ENCODE results near the gene SLCO6A1. TPM values are rescaled to one million over a fixed set of nuclear protein-coding genes. Genes with fewer than 3 reads are reported as not detected.

Gene SLCO6A1
- total and polyA plus RNA-seq, 2 experiments from 2014 or later: 0.34 to 3.1 TPM

- no peak for TF ChIP-seq CTCF (conservative IDR thresholded peaks at IDR 0.05; ENCODE audit: low read depth in 2 of 2)
- TF ChIP-seq STAT1 (IDR thresholded peaks at IDR 0.05; ENCODE audit: unreplicated experiment): no peak
- TF ChIP-seq EZH2 (IDR thresholded peaks at IDR 0.05; ENCODE audit: low read depth, unreplicated experiment): no peak
- no peak for TF ChIP-seq EZH2phosphoT487 (IDR thresholded peaks at IDR 0.05; ENCODE audit: unreplicated experiment)
Measured at GRCh38 chr5:102539562-102539961, 40.8 kb upstream of the SLCO6A1 start (continued).

DNA sequence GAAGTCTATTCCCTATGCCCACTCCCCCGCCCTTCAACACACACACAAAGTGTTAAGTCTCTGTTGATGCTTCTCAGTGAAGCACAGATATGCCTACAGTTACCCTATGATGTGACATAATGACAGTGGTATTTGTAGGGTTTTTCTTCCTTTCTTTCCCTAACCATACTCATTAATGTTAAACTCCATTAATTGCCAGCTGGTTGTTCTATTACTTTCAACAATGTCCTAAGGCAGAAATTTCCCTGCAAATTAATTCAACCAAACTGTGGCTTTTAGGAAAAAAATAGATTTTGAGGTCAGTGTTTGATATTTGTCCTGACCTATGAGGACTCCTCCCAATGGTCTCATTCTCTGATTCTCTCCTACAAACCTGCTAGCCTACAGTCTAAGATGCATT is 38.2 kb upstream of the SLCO6A1 start:
- TF ChIP-seq CTCF (conservative IDR thresholded peaks at IDR 0.05; ENCODE audit: low read depth in 2 of 2) (no peak), EZH2 (IDR thresholded peaks at IDR 0.05; ENCODE audit: low read depth, unreplicated experiment) (no peak)
- no peaks in the 10 kb centered on the region for H3K36me3 Mint-ChIP-seq (ENCODE audit: low read depth)

GRCh38 chr5:102536323-102536928 is 37.6 kb upstream of the SLCO6A1 start:
- DNase-seq (ENCODE audit: low spot score) (no peak), ATAC-seq (no peak)
- no peaks in the 10 kb centered on the region for H3K27me3 ChIP-seq (ENCODE audit: insufficient read depth)
- Mint-ChIP-seq H3K4me3 (no peak overlapping the region), H3K27me3 (ENCODE audit: insufficient read depth, low read depth, poor library complexity) (no peaks in the 10 kb centered on the region), H3K27ac (no peak overlapping the region), H3K9me3 (no peaks in the 10 kb centered on the region), H3K4me1 (peaks cover 6% of the 10 kb centered on the region; the same call in 2 of the 3 replicates), H3K36me3 (ENCODE audit: low read depth) (no peaks in the 10 kb centered on the region)
- no peak overlapping the region for H3K4me2 ChIP-seq
- no peak overlapping the region for H3K4me3 ChIP-seq
- no peak overlapping the region for H3K27ac ChIP-seq (ENCODE audit: low read depth)
- H3F3A ChIP-seq (replicated peaks; ENCODE audit: low read depth): no peaks in the 10 kb centered on the region
- H3K79me2 ChIP-seq (replicated peaks; ENCODE audit: insufficient read depth): no peaks in the 10 kb centered on the region
- TF ChIP-seq, protein P1, sequence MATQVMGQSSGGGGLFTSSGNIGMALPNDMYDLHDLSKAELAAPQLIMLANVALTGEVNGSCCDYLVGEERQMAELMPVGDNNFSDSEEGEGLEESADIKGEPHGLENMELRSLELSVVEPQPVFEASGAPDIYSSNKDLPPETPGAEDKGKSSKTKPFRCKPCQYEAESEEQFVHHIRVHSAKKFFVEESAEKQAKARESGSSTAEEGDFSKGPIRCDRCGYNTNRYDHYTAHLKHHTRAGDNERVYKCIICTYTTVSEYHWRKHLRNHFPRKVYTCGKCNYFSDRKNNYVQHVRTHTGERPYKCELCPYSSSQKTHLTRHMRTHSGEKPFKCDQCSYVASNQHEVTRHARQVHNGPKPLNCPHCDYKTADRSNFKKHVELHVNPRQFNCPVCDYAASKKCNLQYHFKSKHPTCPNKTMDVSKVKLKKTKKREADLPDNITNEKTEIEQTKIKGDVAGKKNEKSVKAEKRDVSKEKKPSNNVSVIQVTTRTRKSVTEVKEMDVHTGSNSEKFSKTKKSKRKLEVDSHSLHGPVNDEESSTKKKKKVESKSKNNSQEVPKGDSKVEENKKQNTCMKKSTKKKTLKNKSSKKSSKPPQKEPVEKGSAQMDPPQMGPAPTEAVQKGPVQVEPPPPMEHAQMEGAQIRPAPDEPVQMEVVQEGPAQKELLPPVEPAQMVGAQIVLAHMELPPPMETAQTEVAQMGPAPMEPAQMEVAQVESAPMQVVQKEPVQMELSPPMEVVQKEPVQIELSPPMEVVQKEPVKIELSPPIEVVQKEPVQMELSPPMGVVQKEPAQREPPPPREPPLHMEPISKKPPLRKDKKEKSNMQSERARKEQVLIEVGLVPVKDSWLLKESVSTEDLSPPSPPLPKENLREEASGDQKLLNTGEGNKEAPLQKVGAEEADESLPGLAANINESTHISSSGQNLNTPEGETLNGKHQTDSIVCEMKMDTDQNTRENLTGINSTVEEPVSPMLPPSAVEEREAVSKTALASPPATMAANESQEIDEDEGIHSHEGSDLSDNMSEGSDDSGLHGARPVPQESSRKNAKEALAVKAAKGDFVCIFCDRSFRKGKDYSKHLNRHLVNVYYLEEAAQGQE (IDR thresholded peaks at IDR 0.05; ENCODE audit: unreplicated experiment): no peak
- peak in 1 of 2 experiments; percentile 26; a peak in 1 of 4 replicates for TF ChIP-seq CTCF (conservative IDR thresholded peaks at IDR 0.05; ENCODE audit: low read depth in 2 of 2)
- TF ChIP-seq EZH2phosphoT487 (IDR thresholded peaks at IDR 0.05; ENCODE audit: unreplicated experiment): no peak
- TF ChIP-seq EZH2 (IDR thresholded peaks at IDR 0.05; ENCODE audit: low read depth, unreplicated experiment): no peak
- no peaks in the 10 kb centered on the region for H3K9me2 ChIP-seq (ENCODE audit: insufficient read depth)
- no peaks in the 10 kb centered on the region for H4K20me1 ChIP-seq (replicated peaks; ENCODE audit: insufficient read depth)
- H3K36me3 ChIP-seq (ENCODE audit: insufficient read depth): no peaks in the 10 kb centered on the region
- H2AFZ ChIP-seq: no peak overlapping the region
- H3K4me1 ChIP-seq (ENCODE audit: insufficient read depth): no peaks in the 10 kb centered on the region

More for the DNA sequence above, 38.2 kb upstream of the SLCO6A1 start:
- Histone ChIP-seq H3K36me3 (ENCODE audit: insufficient read depth) (no peaks in the 10 kb centered on the region), H3K4me3 (no peak overlapping the region), H3K79me2 (replicated peaks; ENCODE audit: insufficient read depth) (no peaks in the 10 kb centered on the region), H3K27me3 (ENCODE audit: insufficient read depth) (no peaks in the 10 kb centered on the region), H3K4me2 (no peak overlapping the region), H3K9me2 (ENCODE audit: insufficient read depth) (no peaks in the 10 kb centered on the region), H4K20me1 (replicated peaks; ENCODE audit: insufficient read depth) (no peaks in the 10 kb centered on the region), H3K4me1 (ENCODE audit: insufficient read depth) (no peaks in the 10 kb centered on the region), H3K27ac (ENCODE audit: low read depth) (no peak overlapping the region), H3F3A (replicated peaks; ENCODE audit: low read depth) (no peaks in the 10 kb centered on the region), H2AFZ (no peak overlapping the region)
- DNase-seq (ENCODE audit: low spot score): no peak
- Mint-ChIP-seq H3K27me3 (ENCODE audit: insufficient read depth, low read depth, poor library complexity) (no peaks in the 10 kb centered on the region), H3K27ac (no peak overlapping the region), H3K9me3 (no peaks in the 10 kb centered on the region), H3K4me1 (peaks cover 6% of the 10 kb centered on the region; the same call in 2 of the 3 replicates), H3K4me3 (no peak overlapping the region)
- ATAC-seq: no peak

Data from GM23338 (cell line).